HCT116 (cell line): ENCODE results near the gene PTPDC1. TPM values are rescaled to one million over a fixed set of nuclear protein-coding genes. Genes with fewer than 3 reads are reported as not detected.
"Not testable (repeated sequence)": the region's sequence is repeated elsewhere in the genome, so short reads cannot be mapped to it uniquely, and the experiment has no call there.

Experiments
- ATAC-seq: fragments of 200-7000 bp; cut with Tn5 transposase; 2 replicates; pipeline ENCODE4 v1.9.1; 2020; ENCODE audit warnings: mild to moderate bottlenecking, moderate library complexity
- BruUV-seq: library from RNA; stranded (reverse); fragments of 400-500 nt; replicated peaks from 2 replicates; lab custom pipeline; 2021; lab: Mats Ljungman, UMichigan
- CTCF ChIA-PET: fragments of 300-600 bp; sonication (Branson Sonifier 250); formaldehyde crosslinking; loops from one replicate; lab custom pipeline; 2021; ENCODE audit warnings: antibody characterized with exemption; lab: Charles Lee
- POLR2A ChIA-PET: fragments of 300-600, 350-600 bp; sonication (Branson Sonifier 250); formaldehyde crosslinking; loops from one replicate; lab custom pipeline; 2021; ENCODE audit warnings: antibody characterized with exemption; lab: Charles Lee
- RAD21 ChIA-PET, 2 experiments: fragments of 300-600 bp; sonication (Branson Sonifier 250); formaldehyde crosslinking; loops; one replicate each; lab custom pipeline; 2023; ENCODE audit warnings: low total read pairs in 2 of 2; ENCODE audit not compliant: uncharacterized antibody in 2 of 2, unreplicated experiment in 2 of 2, low non-redundant PET in 1 of 2; lab: Charles Lee
- DNase-seq: peaks from one replicate; pipeline ENCODE4 v3.0.0-alpha.2; 2010; ENCODE audit warnings: low read depth, low spot score
- H2AFZ ChIP-seq: fragments of 200-600 bp; shearing (Covaris generic), sonication (generic); 2 replicates; pipeline ENCODE4 v1.6.1; 2017; ENCODE audit warnings: low read depth, mixed run types, mixed read lengths, antibody characterized with exemption, low read length; ENCODE audit not compliant: poor library complexity, severe bottlenecking
- H3K27ac ChIP-seq: 2 replicates; pipeline ENCODE4 v1.5.1; 2012; ENCODE audit warnings: low read depth, low read length
- H3K27me3 ChIP-seq: fragments of 200-600 bp; sonication (generic); 2 replicates; pipeline ENCODE4 v1.6.1; 2016; ENCODE audit warnings: mixed run types, low read length, mixed read lengths; ENCODE audit not compliant: insufficient read depth
- H3K36me3 ChIP-seq, 2 experiments: fragments of 200-500 bp in 1 of 2; fragments of 200-600 bp in 1 of 2; sonication (Bioruptor generic) in 1 of 2; sonication (generic) in 1 of 2; 2 replicates each; pipeline versions ENCODE4 v1.5.1 to v1.6.1; 2014 to 2016; ENCODE audit warnings: low read length in 2 of 2, inconsistent platforms in 1 of 2, mixed read lengths in 1 of 2, mixed run types in 1 of 2; ENCODE audit not compliant: insufficient read depth in 2 of 2, control insufficient read depth in 1 of 2
- H3K4me1 ChIP-seq, 2 experiments: fragments of 200-600 bp in 1 of 2; sonication (generic) in 1 of 2; 2 replicates each; pipeline versions ENCODE4 v1.5.1 to v1.6.1; 2012 to 2017; ENCODE audit warnings: low read length in 2 of 2, inconsistent platforms in 1 of 2, mild to moderate bottlenecking in 1 of 2, mixed read lengths in 1 of 2, mixed run types in 1 of 2, moderate library complexity in 1 of 2; ENCODE audit not compliant: insufficient read depth in 2 of 2, control insufficient read depth in 1 of 2
- H3K4me2 ChIP-seq: fragments of 200-600 bp; sonication (generic); 2 replicates; pipeline ENCODE4 v1.6.1; 2017; ENCODE audit warnings: mixed run types, low read length, mixed read lengths
- H3K4me3 ChIP-seq, 2 experiments: fragments of 200-600 bp in 1 of 2; sonication (generic) in 1 of 2; replicated peaks in 1 of 2; 2 replicates each; pipeline ENCODE4 v1.5.1; 2011 to 2016; ENCODE audit warnings: low read length in 2 of 2, control low read depth in 1 of 2, low read depth in 1 of 2, mild to moderate bottlenecking in 1 of 2, mixed read lengths in 1 of 2, mixed run types in 1 of 2
- H3K79me2 ChIP-seq: fragments of 200-600 bp; sonication (generic); 2 replicates; pipeline ENCODE4 v1.6.1; 2017; ENCODE audit warnings: mild to moderate bottlenecking, mixed run types, low read length, moderate library complexity, mixed read lengths; ENCODE audit not compliant: insufficient read depth
- H3K9ac ChIP-seq: fragments of 200-600 bp; sonication (generic); 2 replicates; pipeline ENCODE4 v1.6.1; 2016; ENCODE audit warnings: low read length, mixed read lengths
- H3K9me2 ChIP-seq: fragments of 200-600 bp; sonication (generic), shearing (Covaris generic); 2 replicates; pipeline ENCODE4 v1.6.1; 2017; ENCODE audit warnings: mixed run types, mild to moderate bottlenecking, moderate library complexity; ENCODE audit not compliant: insufficient read depth
- H3K9me3 ChIP-seq, 2 experiments: fragments of 200-500 bp in 1 of 2; fragments of 200-600 bp in 1 of 2; sonication (Bioruptor generic) in 1 of 2; sonication (generic) in 1 of 2; 2 replicates each; pipeline ENCODE4 v1.6.1; 2014 to 2017; ENCODE audit warnings: low read length in 2 of 2, mixed read lengths in 2 of 2, inconsistent platforms in 1 of 2, low read depth in 1 of 2, mild to moderate bottlenecking in 1 of 2, mixed run types in 1 of 2, moderate library complexity in 1 of 2; ENCODE audit not compliant: control insufficient read depth in 1 of 2, insufficient read depth in 1 of 2
- H4K20me1 ChIP-seq: fragments of 200-600 bp; sonication (generic), shearing (Covaris generic); 2 replicates; pipeline ENCODE4 v1.6.1; 2017; ENCODE audit warnings: mixed run types, mild to moderate bottlenecking, moderate library complexity; ENCODE audit not compliant: insufficient read depth
- CBX3 ChIP-seq: IDR thresholded peaks from 2 replicates; pipeline ENCODE4 v1.6.1; 2012; ENCODE audit warnings: low read depth
- CEBPB ChIP-seq: IDR thresholded peaks from 2 replicates; pipeline ENCODE4 v1.6.1; 2012; ENCODE audit warnings: low read depth
- EGR1 ChIP-seq: IDR thresholded peaks from 2 replicates; pipeline ENCODE4 v1.6.1; 2012; ENCODE audit warnings: low read depth
- EZH2phosphoT487 ChIP-seq: fragments of 200-600 bp; IDR thresholded peaks from 2 replicates; pipeline ENCODE4 v1.6.1; 2018; ENCODE audit warnings: antibody characterized with exemption, borderline replicate concordance
- FOSL1 ChIP-seq: IDR thresholded peaks from 2 replicates; pipeline ENCODE4 v1.6.1; 2012; ENCODE audit warnings: low read depth
- JUND ChIP-seq: IDR thresholded peaks from 2 replicates; pipeline ENCODE4 v1.6.1; 2012
- MAX ChIP-seq: IDR thresholded peaks from 2 replicates; pipeline ENCODE4 v1.6.1; 2012
- POLR2AphosphoS5 ChIP-seq: IDR thresholded peaks from 2 replicates; pipeline ENCODE4 v1.6.1; 2011; ENCODE audit warnings: mild to moderate bottlenecking, low read depth, low read length, moderate library complexity
- SIN3A ChIP-seq: IDR thresholded peaks from 2 replicates; pipeline ENCODE4 v1.6.1; 2012; ENCODE audit warnings: low read depth
- SP1 ChIP-seq: IDR thresholded peaks from 2 replicates; pipeline ENCODE4 v1.6.1; 2012; ENCODE audit warnings: low read depth
- SRF ChIP-seq: IDR thresholded peaks from 2 replicates; pipeline ENCODE4 v1.6.1; 2012; ENCODE audit warnings: low read depth
- YY1 ChIP-seq: IDR thresholded peaks from 2 replicates; pipeline ENCODE4 v1.6.1; 2011; ENCODE audit warnings: low read length, low read depth, moderate library complexity, mild to moderate bottlenecking; ENCODE audit not compliant: insufficient replicate concordance; ENCODE audit errors: extremely low read depth
- ZBTB33 ChIP-seq: IDR thresholded peaks from 2 replicates; pipeline ENCODE4 v1.6.1; 2011; ENCODE audit warnings: mild to moderate bottlenecking, low read length, moderate library complexity; ENCODE audit not compliant: insufficient replicate concordance; ENCODE audit errors: extremely low read depth
- intact Hi-C: fragments of 100-400 bp; cut with micrococcal nuclease; formaldehyde crosslinking; loops from 2 replicates; pipeline ENCODE4 v1.10.0; 2022
- total RNA-seq: library from RNA; stranded (reverse); gene quantifications from one replicate; pipeline ENCODE4 v1.2.1, GENCODE V29; 2021; ENCODE audit not compliant: unreplicated experiment

PTPDC1 gene
- total RNA-seq, 1 experiment from 2014 or later = 12.7 TPM

GRCh38 chr9:94085062-94085639 lies 887 bp downstream of the PTPDC1 start (continued):
- TF ChIP-seq ZBTB33 = no peak
- peak; percentile 15; the same call in 1 of the 2 replicates for TF ChIP-seq CEBPB
- no peak for TF ChIP-seq EZH2phosphoT487
- peak; percentile 72 for TF ChIP-seq MAX
- TF ChIP-seq SRF = 0 out of 2 replicates have a peak, but pooled peaks have one; percentile 39
- TF ChIP-seq FOSL1 = peak; percentile 65
- peak; percentile 56; the same call in 1 of the 2 replicates for TF ChIP-seq CBX3

GRCh38 chr9:94086486-94087345 lies 2.5 kb downstream of the PTPDC1 start:
- peak; percentile 31 for DNase-seq
- Histone ChIP-seq H3K27me3 (no peaks in the 10 kb centered on the region), H3K9me3 (no peaks in the 10 kb centered on the region), H3K4me2 (peak overlapping the region; percentile 62), H3K36me3 (no peaks in the 10 kb centered on the region), H2AFZ (no peak overlapping the region), H3K4me3 (no peak overlapping the region), H3K4me1 (peaks cover 33% of the 10 kb centered on the region in 2 experiments), H4K20me1 (no peaks in the 10 kb centered on the region), H3K27ac (peak overlapping the region; percentile 62; the same call in 1 of the 2 replicates), H3K9me2 (no peaks in the 10 kb centered on the region), H3K79me2 (no peaks in the 10 kb centered on the region), H3K9ac (0 out of 2 replicates have a peak overlapping the region, but pooled peaks have one; percentile 20)
- ChIA-PET CTCF (no interaction called here), RAD21 (no interaction called here), POLR2A (interaction anchor here (2.0 kb wide), 2 partner anchors 11 to 79 kb away, joined by 4 to 10 read pairs; no protein-coding TSS in a partner anchor)
- no TSS peak for BruUV-seq
- ATAC-seq = peak; percentile 60
- TF ChIP-seq EGR1 (0 out of 2 replicates have a peak, but pooled peaks have one; percentile 27), SP1 (peak; percentile 39; the same call in 1 of the 2 replicates), JUND (peak; percentile 43; the same call in 1 of the 2 replicates), YY1 (no peak), FOSL1 (peak; percentile 43), POLR2AphosphoS5 (peak; percentile 40; the same call in 1 of the 2 replicates), CEBPB (peak; percentile 7; the same call in 1 of the 2 replicates), SIN3A (no peak)
- intact Hi-C loops = no loop called here

GRCh38 chr9:94094219-94095145 lies 10.2 kb downstream of the PTPDC1 start:
- intact Hi-C loops = loop anchor here (5.0 kb wide), 1 partner anchor 73 kb away; no protein-coding TSS in a partner anchor
- POLR2A ChIA-PET, H4K20me1 ChIP-seq, H2AFZ ChIP-seq, BruUV-seq, H3K4me3 ChIP-seq, H3K79me2 ChIP-seq, H3K4me2 ChIP-seq, CTCF ChIA-PET, H3K9me3 ChIP-seq, H3K9ac ChIP-seq, H3K27ac ChIP-seq, H3K9me2 ChIP-seq, DNase-seq, ATAC-seq, H3K36me3 ChIP-seq, RAD21 ChIA-PET, H3K27me3 ChIP-seq: not testable (repeated sequence)
- peaks cover 27 to 28% of the 10 kb centered on the region in 2 experiments for H3K4me1 ChIP-seq
